Bronchial epithelial cell (primary cell): Measurements from ENCODE around the gene MFSD11. TPM values are rescaled to one million over a fixed set of nuclear protein-coding genes. Genes with fewer than 3 reads are reported as not detected.

Experiments
- DNase-seq: peaks from one replicate; pipeline ENCODE4 v3.0.0-alpha.2; 2010; ENCODE audit warnings: low read depth
- FAIRE-seq: peaks from 2 replicates; lab custom pipeline; 2011; peaks lifted over from hg19 to GRCh38; lab: Jason Lieb, UNC
- H3K27me3 ChIP-seq: 2 replicates; pipeline ENCODE4 v1.5.1; 2011; ENCODE audit warnings: low read length; ENCODE audit not compliant: control insufficient read depth, insufficient read depth
- H3K36me3 ChIP-seq: 2 replicates; pipeline ENCODE4 v1.5.1; 2011; ENCODE audit warnings: low read length; ENCODE audit not compliant: control insufficient read depth, insufficient read depth
- H3K4me3 ChIP-seq: 2 replicates; pipeline ENCODE4 v1.5.1; 2011; ENCODE audit warnings: mild to moderate bottlenecking, low read depth, low read length, control low read depth
- CTCF ChIP-seq: IDR thresholded peaks from 2 replicates; pipeline ENCODE4 v1.5.1; 2011; ENCODE audit warnings: mild to moderate bottlenecking, moderate library complexity, low read length, control low read depth, inconsistent platforms; ENCODE audit not compliant: insufficient read depth, severe bottlenecking
- total RNA-seq: library from RNA; depleted of rRNA; stranded (reverse); fragments of >200 nt; gene quantifications from 2 replicates; pipeline ENCODE4 v1.2.1, GENCODE V29; 2014

Gene MFSD11
- 15.2 and 17.1 TPM in 2 replicates for total RNA-seq

- Histone ChIP-seq H3K4me3 (peak within 1 kb of the TSS; percentile 100), H3K27me3 (no peaks in the 10 kb centered on the region), H3K36me3 (peaks cover 9% of the 10 kb centered on the region)
- DNase-seq (peak; percentile 85), FAIRE-seq (no peak)
- TF ChIP-seq CTCF = no peak
Observed at GRCh38 chr17:76737676-76738467, at the start of gene MFSD11. TSS of gene MFSD11 (plus strand) at chr17:76738119. CDS start at chr17:76738353, 234 bp downstream.

- Histone ChIP-seq H3K36me3 (peaks cover 5% of the 10 kb centered on the region), H3K4me3 (no peak overlapping the region), H3K27me3 (no peaks in the 10 kb centered on the region)
- no peak for TF ChIP-seq CTCF
- FAIRE-seq = no peak
- DNase-seq = no peak
Observed at GRCh38 chr17:76688165-76688622, 49.7 kb upstream of the MFSD11 start.

- no peak overlapping the region for H3K4me3 ChIP-seq
- TF ChIP-seq CTCF = no peak
- no peak for FAIRE-seq
- no peaks in the 10 kb centered on the region for H3K27me3 ChIP-seq
- no peak for DNase-seq
- peaks cover 5% of the 10 kb centered on the region for H3K36me3 ChIP-seq
Observed at GRCh38 chr17:76689859-76690258, 48.1 kb upstream of the MFSD11 start.

- H3K4me3 ChIP-seq = no peak overlapping the region
- DNase-seq = no peak
- TF ChIP-seq CTCF = no peak
- peaks cover 5% of the 10 kb centered on the region for H3K36me3 ChIP-seq
- H3K27me3 ChIP-seq = no peaks in the 10 kb centered on the region
- no peak for FAIRE-seq
Observed at GRCh38 chr17:76690596-76691280, 47.2 kb upstream of the MFSD11 start.

- Histone ChIP-seq H3K4me3 (no peak overlapping the region), H3K36me3 (peaks cover 5% of the 10 kb centered on the region), H3K27me3 (no peaks in the 10 kb centered on the region)
- DNase-seq (no peak), FAIRE-seq (no peak)
- TF ChIP-seq CTCF = no peak
Observed at GRCh38 chr17:76691379-76692191, 46.3 kb upstream of the MFSD11 start.
